Bronchial epithelial cell (primary cell): ENCODE data around the gene AGO3. TPM values are rescaled to one million over a fixed set of nuclear protein-coding genes. Genes with fewer than 3 reads are reported as not detected.

Source experiments
- DNase-seq: peaks from one replicate; pipeline ENCODE4 v3.0.0-alpha.2; 2010; ENCODE audit warnings: low read depth
- FAIRE-seq: peaks from 2 replicates; lab custom pipeline; 2011; peaks lifted over from hg19 to GRCh38; lab: Jason Lieb, UNC
- H3K27me3 ChIP-seq: 2 replicates; pipeline ENCODE4 v1.5.1; 2011; ENCODE audit warnings: low read length; ENCODE audit not compliant: control insufficient read depth, insufficient read depth
- H3K36me3 ChIP-seq: 2 replicates; pipeline ENCODE4 v1.5.1; 2011; ENCODE audit warnings: low read length; ENCODE audit not compliant: control insufficient read depth, insufficient read depth
- H3K4me3 ChIP-seq: 2 replicates; pipeline ENCODE4 v1.5.1; 2011; ENCODE audit warnings: mild to moderate bottlenecking, low read depth, low read length, control low read depth
- total RNA-seq: library from RNA; depleted of rRNA; stranded (reverse); fragments of >200 nt; gene quantifications from 2 replicates; pipeline ENCODE4 v1.2.1, GENCODE V29; 2014
- TF ChIP-seq, protein P1 (sequence below): IDR thresholded peaks from 2 replicates; pipeline ENCODE4 v1.5.1; 2011; ENCODE audit warnings: mild to moderate bottlenecking, moderate library complexity, low read length, control low read depth, inconsistent platforms; ENCODE audit not compliant: insufficient read depth, severe bottlenecking

The AGO3 gene
- total RNA-seq, 1 donor from 2014 or later: 9.5 TPM

DNA sequence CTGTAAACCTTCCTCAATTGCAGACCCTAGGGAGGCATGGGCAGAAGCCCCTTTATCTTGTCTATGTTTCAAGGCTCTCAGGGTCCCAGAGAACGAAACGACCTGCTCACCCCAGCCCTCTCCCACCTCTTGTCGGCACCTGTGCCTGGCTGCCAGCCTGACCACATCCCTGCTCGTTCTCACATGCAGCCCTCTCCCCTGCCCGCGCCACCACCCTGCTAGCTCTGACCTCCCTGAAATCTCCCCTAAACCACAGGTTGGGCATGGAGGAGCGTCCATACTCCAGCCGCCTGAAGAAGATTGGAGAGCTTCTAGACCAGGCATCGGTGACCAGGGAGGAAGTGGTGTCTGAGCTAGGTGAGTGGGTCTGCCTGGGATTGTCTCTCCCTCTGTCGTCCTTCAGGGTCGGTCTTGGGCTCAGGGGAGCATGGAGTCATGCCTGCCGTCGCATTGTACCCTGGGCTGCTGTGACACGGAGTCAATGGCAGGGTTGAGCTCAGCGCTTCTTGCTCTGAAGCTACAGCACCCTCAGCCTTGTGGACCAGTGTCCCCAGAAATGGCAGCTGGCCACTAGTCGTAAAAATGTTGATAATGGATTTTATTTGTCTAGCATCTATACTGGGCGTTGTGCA lies 161.4 kb downstream of the AGO3 start:
- Histone ChIP-seq H3K36me3 (peaks cover 34% of the 10 kb centered on the region), H3K4me3 (no peak overlapping the region)

DNA sequence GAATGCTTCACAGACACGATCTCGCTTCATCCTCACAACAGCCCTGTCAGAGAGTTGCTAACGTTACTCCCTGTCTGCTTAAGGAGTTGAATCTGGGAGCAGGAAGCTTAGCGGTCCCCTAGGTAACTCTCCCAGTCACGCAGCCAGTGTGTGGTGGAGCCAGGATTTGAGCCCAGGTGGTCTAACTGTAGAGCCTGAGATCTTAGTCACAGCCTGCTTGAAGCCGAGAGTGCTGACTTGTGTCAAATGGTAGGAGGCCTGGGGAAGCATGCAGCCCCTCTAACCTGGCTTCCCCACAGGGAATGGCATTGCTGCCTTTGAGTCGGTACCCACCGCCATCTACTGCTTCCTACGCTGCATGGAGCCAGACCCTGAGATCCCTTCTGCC lies 161.9 kb downstream of the AGO3 start:
- TF ChIP-seq, protein P1, sequence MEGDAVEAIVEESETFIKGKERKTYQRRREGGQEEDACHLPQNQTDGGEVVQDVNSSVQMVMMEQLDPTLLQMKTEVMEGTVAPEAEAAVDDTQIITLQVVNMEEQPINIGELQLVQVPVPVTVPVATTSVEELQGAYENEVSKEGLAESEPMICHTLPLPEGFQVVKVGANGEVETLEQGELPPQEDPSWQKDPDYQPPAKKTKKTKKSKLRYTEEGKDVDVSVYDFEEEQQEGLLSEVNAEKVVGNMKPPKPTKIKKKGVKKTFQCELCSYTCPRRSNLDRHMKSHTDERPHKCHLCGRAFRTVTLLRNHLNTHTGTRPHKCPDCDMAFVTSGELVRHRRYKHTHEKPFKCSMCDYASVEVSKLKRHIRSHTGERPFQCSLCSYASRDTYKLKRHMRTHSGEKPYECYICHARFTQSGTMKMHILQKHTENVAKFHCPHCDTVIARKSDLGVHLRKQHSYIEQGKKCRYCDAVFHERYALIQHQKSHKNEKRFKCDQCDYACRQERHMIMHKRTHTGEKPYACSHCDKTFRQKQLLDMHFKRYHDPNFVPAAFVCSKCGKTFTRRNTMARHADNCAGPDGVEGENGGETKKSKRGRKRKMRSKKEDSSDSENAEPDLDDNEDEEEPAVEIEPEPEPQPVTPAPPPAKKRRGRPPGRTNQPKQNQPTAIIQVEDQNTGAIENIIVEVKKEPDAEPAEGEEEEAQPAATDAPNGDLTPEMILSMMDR: no peak
- Histone ChIP-seq H3K27me3 (no peaks in the 10 kb centered on the region), H3K36me3 (peaks cover 34% of the 10 kb centered on the region), H3K4me3 (no peak overlapping the region)
- no peak for DNase-seq
- FAIRE-seq: peak; percentile 7

More for the DNA sequence above, 161.4 kb downstream of the AGO3 start:
- H3K27me3 ChIP-seq: no peaks in the 10 kb centered on the region
- TF ChIP-seq, protein P1: no peak
- DNase-seq: no peak
- peak; percentile 90 for FAIRE-seq

DNA sequence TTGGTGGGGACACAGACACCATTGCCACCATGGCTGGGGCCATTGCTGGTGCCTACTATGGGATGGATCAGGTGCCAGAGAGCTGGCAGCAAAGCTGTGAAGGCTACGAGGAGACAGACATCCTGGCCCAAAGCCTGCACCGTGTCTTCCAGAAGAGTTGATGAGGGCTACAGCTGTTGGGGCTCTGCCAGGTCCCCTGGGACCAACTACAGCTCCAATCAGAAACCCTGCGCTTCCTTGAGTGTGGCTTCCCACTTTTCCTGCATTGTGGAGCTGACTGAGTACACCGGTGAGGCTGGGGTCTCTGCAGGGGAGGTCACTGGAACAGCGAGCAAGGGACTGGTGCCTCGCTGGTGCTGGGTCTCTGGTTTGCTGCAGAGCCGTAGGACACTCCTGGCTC lies 162.3 kb downstream of the AGO3 start:
- no peak for FAIRE-seq
- no peak for DNase-seq
- peaks cover 34% of the 10 kb centered on the region for H3K36me3 ChIP-seq
- TF ChIP-seq, protein P1: no peak
- H3K4me3 ChIP-seq: no peak overlapping the region
- H3K27me3 ChIP-seq: no peaks in the 10 kb centered on the region

DNA sequence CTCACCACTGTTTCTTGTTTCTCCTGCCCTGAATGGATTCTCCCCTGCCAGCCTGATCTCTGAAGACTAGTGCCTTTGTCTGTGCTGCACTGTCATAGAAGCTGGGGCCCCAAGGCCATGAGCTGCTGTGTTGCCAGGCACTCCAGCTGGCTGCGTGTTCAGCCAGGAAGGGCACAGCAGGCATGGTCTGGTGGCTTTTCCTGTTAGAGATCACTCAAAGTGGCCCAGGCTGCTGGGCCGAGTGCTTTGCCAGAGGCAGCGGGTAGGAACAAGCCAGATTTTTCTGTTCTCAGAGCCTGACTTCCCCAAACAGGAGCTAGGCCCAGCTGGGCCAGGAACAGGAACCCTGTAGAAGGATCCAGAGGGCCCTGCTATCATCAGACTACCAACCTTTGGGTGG lies 163.0 kb downstream of the AGO3 start:
- FAIRE-seq (no peak), DNase-seq (no peak)
- TF ChIP-seq, protein P1: no peak
- Histone ChIP-seq H3K36me3 (peaks cover 34% of the 10 kb centered on the region), H3K4me3 (no peak overlapping the region), H3K27me3 (no peaks in the 10 kb centered on the region)

DNA sequence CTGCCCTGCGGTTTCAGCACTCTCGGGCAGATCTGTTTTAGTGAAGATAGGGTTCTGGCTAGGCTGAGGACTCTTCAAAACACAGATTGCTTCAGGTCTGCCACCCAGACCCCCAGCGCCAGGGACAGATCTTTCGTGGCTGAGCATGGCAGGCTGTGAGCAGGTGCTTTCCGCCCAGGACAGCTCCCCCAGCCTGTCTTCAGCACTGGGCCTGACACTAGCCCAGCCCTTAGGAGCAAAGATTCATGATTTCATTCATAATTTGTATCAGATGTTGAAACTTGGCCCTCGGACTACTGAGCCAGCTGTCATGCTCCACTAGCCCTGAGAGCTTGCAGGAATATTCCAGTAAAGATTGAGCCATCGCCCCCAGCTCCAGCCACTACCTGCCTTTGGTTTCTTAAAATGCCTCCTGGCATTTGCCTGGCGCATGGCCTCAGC lies 163.7 kb downstream of the AGO3 start:
- Histone ChIP-seq H3K36me3 (peaks cover 34% of the 10 kb centered on the region), H3K4me3 (no peak overlapping the region), H3K27me3 (no peaks in the 10 kb centered on the region)
- DNase-seq (no peak), FAIRE-seq (no peak)
- TF ChIP-seq, protein P1: no peak
